HepG2 (cell line): ENCODE results near the gene INO80B. TPM values are rescaled to one million over a fixed set of nuclear protein-coding genes. Genes with fewer than 3 reads are reported as not detected.

Experiments used
- AHDC1 ChIP-seq: sonication (generic); formaldehyde crosslinking; IDR thresholded peaks from 2 replicates; pipeline ENCODE4 v1.5.1; 2020; ENCODE audit warnings: mild to moderate bottlenecking, missing genetic modification reagents, borderline replicate concordance
- ELK4 ChIP-seq: sonication (generic); formaldehyde crosslinking; IDR thresholded peaks from 2 replicates; pipeline ENCODE4 v1.9.0; 2021; ENCODE audit warnings: missing genetic modification reagents, borderline replicate concordance
- EP300 ChIP-seq, 3 experiments: sonication (generic) in 1 of 3; formaldehyde crosslinking in 1 of 3; IDR thresholded peaks; 2 replicates each; pipeline versions ENCODE4 v1.5.1 to v1.6.1; 2011 to 2020; ENCODE audit warnings: low read depth in 2 of 3, low read length in 2 of 3, borderline replicate concordance in 1 of 3, improper control_type of control experiment in 1 of 3, mild to moderate bottlenecking in 1 of 3, missing genetic modification reagents in 1 of 3, moderate library complexity in 1 of 3
- KMT2B ChIP-seq: IDR thresholded peaks from 2 replicates; pipeline ENCODE4 v1.6.1; 2016; ENCODE audit warnings: missing genetic modification reagents, missing compliant biosample characterization
- NCOA1 ChIP-seq: sonication (generic); formaldehyde crosslinking; IDR thresholded peaks from 2 replicates; pipeline ENCODE4 v1.9.0; 2021; ENCODE audit warnings: missing genetic modification reagents
- NFE2L1 ChIP-seq: sonication (generic); formaldehyde crosslinking; IDR thresholded peaks from 2 replicates; pipeline ENCODE4 v1.4.0; 2020; ENCODE audit warnings: missing genetic modification reagents, mild to moderate bottlenecking, borderline replicate concordance
- POGZ ChIP-seq: sonication (generic); formaldehyde crosslinking; IDR thresholded peaks from 2 replicates; pipeline ENCODE4 v1.4.0; 2020; ENCODE audit warnings: mild to moderate bottlenecking, missing genetic modification reagents
- SNAI1 ChIP-seq: sonication (generic); formaldehyde crosslinking; IDR thresholded peaks from 2 replicates; pipeline ENCODE4 v1.5.0; 2020; ENCODE audit warnings: mild to moderate bottlenecking, missing genetic modification reagents, borderline replicate concordance
- TP53 ChIP-seq: sonication (generic); formaldehyde crosslinking; conservative IDR thresholded peaks from 2 replicates; pipeline ENCODE4 v1.4.0; 2020; ENCODE audit warnings: missing genetic modification reagents
- ZNF20 ChIP-seq: sonication (generic); formaldehyde crosslinking; IDR thresholded peaks from 2 replicates; pipeline ENCODE4 v1.4.0; 2020; ENCODE audit warnings: mild to moderate bottlenecking, moderate library complexity, missing genetic modification reagents
- ZNF431 ChIP-seq: sonication (generic); formaldehyde crosslinking; IDR thresholded peaks from 2 replicates; pipeline ENCODE4 v1.9.0; 2022; ENCODE audit warnings: missing genetic modification reagents, low read depth, mild to moderate bottlenecking, borderline replicate concordance
- ZNF598 ChIP-seq: sonication (generic); formaldehyde crosslinking; IDR thresholded peaks from 2 replicates; pipeline ENCODE4 v1.5.1; 2020; ENCODE audit warnings: mild to moderate bottlenecking, missing genetic modification reagents, borderline replicate concordance
- polyA plus RNA-seq, 8 experiments: library from polyadenylated mRNA; depleted of rRNA in 3 of 8; stranded (reverse) in 7 of 8; unstranded in 1 of 8; fragments of >200 nt; fragmentation: Illumina TruSeq in 4 of 8; extraction: Trizol in 4 of 8; gene quantifications; 2 replicates each; pipeline versions ENCODE4 v1.2.1 to v1.2.3, GENCODE V29; 2011 to 2016; ENCODE audit warnings: low read depth in 4 of 8, missing spikeins in 1 of 8, mixed read lengths in 1 of 8; ENCODE audit not compliant: insufficient read depth in 1 of 8
- total RNA-seq, 5 experiments: library from RNA; depleted of rRNA; stranded (reverse); fragments of >200 nt; fragmentation: Illumina TruSeq; extraction: Trizol; gene quantifications; 2 replicates each; pipeline ENCODE4 v1.2.3, GENCODE V29; 2016; ENCODE audit warnings: low read depth in 1 of 5
- TF ChIP-seq, protein P1 (sequence below), 2 experiments: sonication (generic) in 1 of 2; formaldehyde crosslinking in 1 of 2; IDR thresholded peaks; 2 replicates each; pipeline versions ENCODE4 v1.6.1 to v1.9.0; 2014 to 2022; ENCODE audit warnings: antibody characterized with exemption in 1 of 2, borderline replicate concordance in 1 of 2, inconsistent platforms in 1 of 2, low read depth in 1 of 2, missing genetic modification reagents in 1 of 2

Gene INO80B
- total and polyA plus RNA-seq, 2 of the 13 experiments (the other 11 are each of a cell fraction or from before 2014, with no cell fraction given): 6.2 to 14.5 TPM

DNA sequence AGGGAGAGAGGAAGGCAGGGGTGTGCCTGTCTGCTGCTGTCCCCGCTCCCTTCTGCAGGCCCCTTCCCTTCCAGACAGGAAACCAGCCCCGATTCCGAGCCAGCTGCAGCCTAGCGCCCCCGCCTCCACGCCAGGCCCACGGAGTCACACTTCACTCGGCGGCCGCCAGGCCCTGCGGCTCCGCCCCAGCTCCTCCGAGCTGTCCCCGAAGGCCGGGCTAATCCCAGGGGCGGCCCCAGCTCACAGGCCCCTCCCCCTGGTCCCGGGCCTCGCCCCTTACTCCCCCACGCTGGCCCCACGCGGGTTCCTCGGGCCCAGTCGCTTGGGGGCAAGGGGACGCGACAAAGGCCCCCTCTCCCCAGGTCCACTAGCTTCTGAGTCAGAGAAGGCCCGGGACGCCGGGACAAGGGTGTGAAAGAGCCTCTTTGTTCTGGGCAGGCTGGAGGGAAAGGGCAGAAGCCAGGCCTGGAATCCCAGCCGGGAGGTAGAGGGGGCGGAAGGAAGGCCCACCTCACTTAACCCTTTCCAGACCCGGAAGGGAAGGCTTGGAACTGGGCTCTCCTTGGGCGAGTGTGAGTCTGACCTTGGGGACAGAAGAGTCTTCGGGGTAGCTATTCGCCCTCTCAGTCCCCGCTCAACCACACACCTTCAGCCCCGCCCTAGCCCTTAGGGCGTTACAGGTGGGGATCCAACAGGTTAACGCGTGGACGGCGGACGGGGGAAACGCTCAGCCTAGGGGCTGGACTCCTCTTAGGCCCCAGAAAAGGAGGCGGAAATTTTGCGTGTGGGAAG lies 14.3 kb upstream of the INO80B start (continued):
- TF ChIP-seq, protein P1, sequence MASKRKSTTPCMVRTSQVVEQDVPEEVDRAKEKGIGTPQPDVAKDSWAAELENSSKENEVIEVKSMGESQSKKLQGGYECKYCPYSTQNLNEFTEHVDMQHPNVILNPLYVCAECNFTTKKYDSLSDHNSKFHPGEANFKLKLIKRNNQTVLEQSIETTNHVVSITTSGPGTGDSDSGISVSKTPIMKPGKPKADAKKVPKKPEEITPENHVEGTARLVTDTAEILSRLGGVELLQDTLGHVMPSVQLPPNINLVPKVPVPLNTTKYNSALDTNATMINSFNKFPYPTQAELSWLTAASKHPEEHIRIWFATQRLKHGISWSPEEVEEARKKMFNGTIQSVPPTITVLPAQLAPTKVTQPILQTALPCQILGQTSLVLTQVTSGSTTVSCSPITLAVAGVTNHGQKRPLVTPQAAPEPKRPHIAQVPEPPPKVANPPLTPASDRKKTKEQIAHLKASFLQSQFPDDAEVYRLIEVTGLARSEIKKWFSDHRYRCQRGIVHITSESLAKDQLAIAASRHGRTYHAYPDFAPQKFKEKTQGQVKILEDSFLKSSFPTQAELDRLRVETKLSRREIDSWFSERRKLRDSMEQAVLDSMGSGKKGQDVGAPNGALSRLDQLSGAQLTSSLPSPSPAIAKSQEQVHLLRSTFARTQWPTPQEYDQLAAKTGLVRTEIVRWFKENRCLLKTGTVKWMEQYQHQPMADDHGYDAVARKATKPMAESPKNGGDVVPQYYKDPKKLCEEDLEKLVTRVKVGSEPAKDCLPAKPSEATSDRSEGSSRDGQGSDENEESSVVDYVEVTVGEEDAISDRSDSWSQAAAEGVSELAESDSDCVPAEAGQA (IDR thresholded peaks at IDR 0.05; ENCODE audit: low read depth): no peak
- TF ChIP-seq, protein P1 (CRISPR knock-in tag; IDR thresholded peaks at IDR 0.05; ENCODE audit: borderline replicate concordance): no peak; the same call in 1 of the 2 replicates
- TF ChIP-seq EP300 (IDR thresholded peaks at IDR 0.05; ENCODE audit: low read depth in 2 of 2, low read length in 2 of 2) (peak; percentile 12 to 62; a peak in 2 of 4 replicates), EP300 (CRISPR knock-in tag; IDR thresholded peaks at IDR 0.05; ENCODE audit: borderline replicate concordance) (peak; percentile 34), TP53 (CRISPR knock-in tag) (peak; percentile 81; the same call in 1 of the 2 replicates), NFE2L1 (0 out of 2 replicates have a peak, but pooled peaks have one; percentile 17), ZNF20 (peak; percentile 86; the same call in 1 of the 2 replicates), KMT2B (CRISPR knock-in tag) (no peak), NCOA1 (peak; percentile 94), ZNF431 (peak; percentile 90; the same call in 1 of the 2 replicates), AHDC1 (no peak), POGZ (CRISPR knock-in tag) (peak; percentile 69; the same call in 1 of the 2 replicates), ZNF598 (CRISPR knock-in tag) (no peak), ELK4 (CRISPR knock-in tag) (no peak), SNAI1 (0 out of 2 replicates have a peak, but pooled peaks have one; percentile 87)
